ENCODE results near the gene COL7A1. TPM values are rescaled to one million over a fixed set of nuclear protein-coding genes. Genes with fewer than 3 reads are reported as not detected.
"Not testable (repeated sequence)": the region's sequence is repeated elsewhere in the genome, so short reads cannot be mapped to it uniquely, and the experiment has no call there.

The COL7A1 gene
- total RNA-seq, 1 experiment from 2014 or later = 6.8 TPM

- no peak for DNase-seq (ENCODE audit: low spot score)
Measured at GRCh38 chr3:48543271-48543866, 51.8 kb downstream of the COL7A1 start.

- no peak for DNase-seq (ENCODE audit: low spot score)
Measured at GRCh38 chr3:48538451-48538850, 56.7 kb downstream of the COL7A1 start.

GRCh38 chr3:48536785-48537184, 58.3 kb downstream of the COL7A1 start:
- DNase-seq (ENCODE audit: low spot score) = no peak

GRCh38 chr3:48536116-48536515, 59.0 kb downstream of the COL7A1 start:
- DNase-seq (ENCODE audit: low spot score) = no peak

- DNase-seq (ENCODE audit: low spot score) = no peak
Measured at GRCh38 chr3:48535578-48535977, 59.6 kb downstream of the COL7A1 start.

- DNase-seq (ENCODE audit: low spot score) = no peak
Measured at GRCh38 chr3:48532977-48533337, 62.2 kb downstream of the COL7A1 start.

GRCh38 chr3:48532271-48532976, 62.7 kb downstream of the COL7A1 start:
- DNase-seq (ENCODE audit: low spot score) = no peak

GRCh38 chr3:48530701-48531100, 64.4 kb downstream of the COL7A1 start:
- DNase-seq (ENCODE audit: low spot score) = not testable (repeated sequence)

GRCh38 chr3:48528754-48529153, 66.4 kb downstream of the COL7A1 start:
- no peak for DNase-seq (ENCODE audit: low spot score)

- no peak for DNase-seq (ENCODE audit: low spot score)
Measured at GRCh38 chr3:48528048-48528447, 67.1 kb downstream of the COL7A1 start.

- DNase-seq (ENCODE audit: low spot score) = no peak
Measured at GRCh38 chr3:48524970-48525369, 70.2 kb downstream of the COL7A1 start.

- no peak for DNase-seq (ENCODE audit: low spot score)
Measured at GRCh38 chr3:48521635-48522034, 73.5 kb downstream of the COL7A1 start.

GRCh38 chr3:48519277-48519643, 75.9 kb downstream of the COL7A1 start:
- no peak for DNase-seq (ENCODE audit: low spot score)

GRCh38 chr3:48518638-48519276, 76.4 kb downstream of the COL7A1 start:
- DNase-seq (ENCODE audit: low spot score) = no peak

- no peak for DNase-seq (ENCODE audit: low spot score)
Measured at GRCh38 chr3:48518069-48518468, 77.1 kb downstream of the COL7A1 start.

GRCh38 chr3:48516571-48516970, 78.6 kb downstream of the COL7A1 start:
- no peak for DNase-seq (ENCODE audit: low spot score)

- DNase-seq (ENCODE audit: low spot score) = no peak
Measured at GRCh38 chr3:48514431-48515227, 80.5 kb downstream of the COL7A1 start.

Other genes starting within 250 kb of the COL7A1 start
- gene FBXW12, start 223.1 kb downstream of the COL7A1 start, total RNA-seq (2014; rRNA removed; shearing (Covaris generic)) = 0.08 TPM in 1 of 2 replicates, not detected in the other
- gene PLXNB1, start 165.2 kb downstream of the COL7A1 start, total RNA-seq (2014; rRNA removed; shearing (Covaris generic)) = 4.3 and 9.6 TPM in 2 replicates
- gene CCDC51, start 155.2 kb downstream of the COL7A1 start, total RNA-seq (2014; rRNA removed; shearing (Covaris generic)) = 23.3 and 28.6 TPM in 2 replicates
- gene TMA7, start 155.1 kb downstream of the COL7A1 start, total RNA-seq (2014; rRNA removed; shearing (Covaris generic)) = 502 and 627 TPM in 2 replicates
- gene ATRIP, start 148.6 kb downstream of the COL7A1 start, total RNA-seq (2014; rRNA removed; shearing (Covaris generic)) = 5.3 and 5.7 TPM in 2 replicates
- 100 and 108 TPM in 2 replicates for gene SHISA5, start 91.2 kb downstream of the COL7A1 start, total RNA-seq (2014; rRNA removed; shearing (Covaris generic))
- 4.8 and 5.2 TPM in 2 replicates for gene PFKFB4, start 38.5 kb downstream of the COL7A1 start, total RNA-seq (2014; rRNA removed; shearing (Covaris generic))
- gene UCN2, start 31.5 kb downstream of the COL7A1 start, total RNA-seq (2014; rRNA removed; shearing (Covaris generic)) = 0.29 and 0.56 TPM in 2 replicates
- gene UQCRC1, start 14.3 kb upstream of the COL7A1 start, total RNA-seq (2014; rRNA removed; shearing (Covaris generic)) = 171 and 176 TPM in 2 replicates
- gene TMEM89, start 26.4 kb upstream of the COL7A1 start, total RNA-seq (2014; rRNA removed; shearing (Covaris generic)) = not detected in 2 replicates
- 7.8 and 9.6 TPM in 2 replicates for gene SLC26A6, start 40.1 kb upstream of the COL7A1 start, total RNA-seq (2014; rRNA removed; shearing (Covaris generic))
- gene CELSR3, start 67.6 kb upstream of the COL7A1 start, total RNA-seq (2014; rRNA removed; shearing (Covaris generic)) = 3.0 and 3.1 TPM in 2 replicates
- gene NCKIPSD, start 90.6 kb upstream of the COL7A1 start, total RNA-seq (2014; rRNA removed; shearing (Covaris generic)) = 8.8 and 21.1 TPM in 2 replicates
- 41.4 and 53.8 TPM in 2 replicates for gene IP6K2, start 121.9 kb upstream of the COL7A1 start, total RNA-seq (2014; rRNA removed; shearing (Covaris generic))

Measured in H4 (cell line).